K562 (cell line): Measurements from ENCODE around the gene OR4D9. TPM values are rescaled to one million over a fixed set of nuclear protein-coding genes. Genes with fewer than 3 reads are reported as not detected.
A peak's percentile ranks its signal among the peaks of the same experiment; 100 is the strongest.

Experiments used
- CBX3 ChIP-seq, 2 experiments: IDR thresholded peaks; 1 replicate in 1 of 2; 2 replicates in 1 of 2; pipeline ENCODE4 v1.6.1; 2012; ENCODE audit warnings: inconsistent platforms in 2 of 2, low read length in 2 of 2, borderline replicate concordance in 1 of 2, control low read depth in 1 of 2
- DDX20 ChIP-seq: fragments of 450-650 bp; IDR thresholded peaks from 2 replicates; pipeline ENCODE4 v1.6.1; 2016; ENCODE audit warnings: missing genetic modification characterization, low read depth, mild to moderate bottlenecking, missing compliant biosample characterization, moderate library complexity
- ELF1 ChIP-seq: fragments of 200-800 bp; sonication (Bioruptor generic); IDR thresholded peaks from 2 replicates; pipeline ENCODE4 v1.6.1; 2016; ENCODE audit warnings: missing genetic modification characterization, missing compliant biosample characterization
- FIP1L1 ChIP-seq: fragments of 200-400 bp; formaldehyde crosslinking; IDR thresholded peaks from 2 replicates; pipeline ENCODE4 v1.6.1; 2018; ENCODE audit warnings: mild to moderate bottlenecking, low read depth, low read length; ENCODE audit not compliant: poor library complexity, severe bottlenecking
- FOXJ2 ChIP-seq: fragments of 200-800 bp; sonication (Bioruptor generic); IDR thresholded peaks from 2 replicates; pipeline ENCODE4 v1.6.1; 2016; ENCODE audit warnings: missing genetic modification characterization, missing compliant biosample characterization
- GATAD2A ChIP-seq: fragments of 450-650 bp; IDR thresholded peaks from 2 replicates; pipeline ENCODE4 v1.6.1; 2017
- KDM1A ChIP-seq, 2 experiments: fragments of 450-650 bp; IDR thresholded peaks; 2 replicates each; pipeline ENCODE4 v1.6.1; 2016; ENCODE audit warnings: mild to moderate bottlenecking in 2 of 2
- KLF1 ChIP-seq: fragments of 450-650 bp; IDR thresholded peaks from 2 replicates; pipeline ENCODE4 v1.6.1; 2016; ENCODE audit warnings: missing genetic modification characterization, missing compliant biosample characterization
- KLF10 ChIP-seq: fragments of 250-450 bp; sonication (Bioruptor Pico); IDR thresholded peaks from 2 replicates; pipeline ENCODE4 v1.6.1; 2021; ENCODE audit warnings: matching md5 sums
- NFATC3 ChIP-seq: fragments of 450-650 bp; IDR thresholded peaks from 2 replicates; pipeline ENCODE4 v1.6.1; 2017; ENCODE audit warnings: mild to moderate bottlenecking
- NFIC ChIP-seq: fragments of 450-650 bp; IDR thresholded peaks from 2 replicates; pipeline ENCODE4 v1.6.1; 2017; ENCODE audit warnings: mild to moderate bottlenecking, inconsistent platforms
- PHB2 ChIP-seq: fragments of 450-650 bp; IDR thresholded peaks from 2 replicates; pipeline ENCODE4 v1.6.1; 2017; ENCODE audit warnings: low read depth
- SMAD3 ChIP-seq: fragments of 450-650 bp; formaldehyde crosslinking; conservative IDR thresholded peaks from 2 replicates; pipeline ENCODE4 v1.4.0; 2020; ENCODE audit warnings: mild to moderate bottlenecking
- SRSF1 ChIP-seq: fragments of 200-400 bp; formaldehyde crosslinking; IDR thresholded peaks from 2 replicates; pipeline ENCODE4 v1.6.1; 2017; ENCODE audit warnings: mild to moderate bottlenecking, low read depth, low read length, moderate library complexity
- ZNF133 ChIP-seq: fragments of 250-450 bp; sonication (Bioruptor Pico); IDR thresholded peaks from 2 replicates; pipeline ENCODE4 v1.4.0; 2020; ENCODE audit warnings: mild to moderate bottlenecking
- ZNF347 ChIP-seq: fragments of 450-650 bp; formaldehyde crosslinking; IDR thresholded peaks from 2 replicates; pipeline ENCODE4 v1.4.0; 2020; ENCODE audit warnings: low read depth, mild to moderate bottlenecking, moderate library complexity
- ZNF408 ChIP-seq: fragments of 250-450 bp; sonication (Bioruptor Pico); IDR thresholded peaks from 2 replicates; pipeline ENCODE4 v1.4.0; 2020; ENCODE audit warnings: low read depth, mild to moderate bottlenecking, moderate library complexity
- ZNF561 ChIP-seq: fragments of 450-650 bp; formaldehyde crosslinking; conservative IDR thresholded peaks from 2 replicates; pipeline ENCODE4 v1.4.0; 2020; ENCODE audit warnings: mild to moderate bottlenecking, moderate library complexity
- polyA plus RNA-seq, 8 experiments: library from polyadenylated mRNA; depleted of rRNA in 4 of 8; stranded (reverse) in 5 of 8; unstranded in 3 of 8; fragments of >200 nt; fragmentation: Nextera tagmentation in 2 of 8; fragmentation: Illumina TruSeq in 1 of 8; extraction: Ambion mirVana in 2 of 8; extraction: Trizol in 1 of 8; gene quantifications; 2 replicates each; pipeline versions ENCODE4 v1.2.1 to v1.2.3, GENCODE V29; 2011 to 2014; ENCODE audit warnings: inconsistent platforms in 1 of 8, missing spikeins in 1 of 8
- total RNA-seq, 7 experiments: library from RNA; depleted of rRNA in 6 of 7; stranded (reverse); fragments of >200 nt in 6 of 7; fragmentation: Illumina TruSeq in 2 of 7; extraction: Trizol in 2 of 7; gene quantifications; 2 replicates each; pipeline versions ENCODE4 v1.2.1 to v1.2.3, GENCODE V29; 2011 to 2021; ENCODE audit warnings: low replicate concordance in 1 of 7
- TF ChIP-seq, protein P1 (sequence below): sonication (generic); formaldehyde crosslinking; IDR thresholded peaks from 2 replicates; pipeline ENCODE4 v1.8.1; 2023; ENCODE audit warnings: mild to moderate bottlenecking, missing genetic modification reagents
- TF ChIP-seq, protein P2 (sequence below): fragments of 250-450 bp; sonication (Bioruptor Pico); IDR thresholded peaks from 2 replicates; pipeline ENCODE4 v1.8.0; 2021; ENCODE audit warnings: moderate library complexity, mild to moderate bottlenecking, inconsistent platforms
- TF ChIP-seq, protein P3 (sequence below): sonication (generic); formaldehyde crosslinking; IDR thresholded peaks from 2 replicates; pipeline ENCODE4 v1.8.0; 2022; ENCODE audit warnings: mild to moderate bottlenecking, missing genetic modification reagents, borderline replicate concordance
- TF ChIP-seq, protein P4 (sequence below): fragments of 450-650 bp; IDR thresholded peaks from 2 replicates; pipeline ENCODE4 v1.6.1; 2016; ENCODE audit warnings: mild to moderate bottlenecking

The OR4D9 gene
- total and polyA plus RNA-seq, 9 of the 15 experiments (the other 6 are each of a cell fraction or from before 2014, with no cell fraction given), result not detected

DNA sequence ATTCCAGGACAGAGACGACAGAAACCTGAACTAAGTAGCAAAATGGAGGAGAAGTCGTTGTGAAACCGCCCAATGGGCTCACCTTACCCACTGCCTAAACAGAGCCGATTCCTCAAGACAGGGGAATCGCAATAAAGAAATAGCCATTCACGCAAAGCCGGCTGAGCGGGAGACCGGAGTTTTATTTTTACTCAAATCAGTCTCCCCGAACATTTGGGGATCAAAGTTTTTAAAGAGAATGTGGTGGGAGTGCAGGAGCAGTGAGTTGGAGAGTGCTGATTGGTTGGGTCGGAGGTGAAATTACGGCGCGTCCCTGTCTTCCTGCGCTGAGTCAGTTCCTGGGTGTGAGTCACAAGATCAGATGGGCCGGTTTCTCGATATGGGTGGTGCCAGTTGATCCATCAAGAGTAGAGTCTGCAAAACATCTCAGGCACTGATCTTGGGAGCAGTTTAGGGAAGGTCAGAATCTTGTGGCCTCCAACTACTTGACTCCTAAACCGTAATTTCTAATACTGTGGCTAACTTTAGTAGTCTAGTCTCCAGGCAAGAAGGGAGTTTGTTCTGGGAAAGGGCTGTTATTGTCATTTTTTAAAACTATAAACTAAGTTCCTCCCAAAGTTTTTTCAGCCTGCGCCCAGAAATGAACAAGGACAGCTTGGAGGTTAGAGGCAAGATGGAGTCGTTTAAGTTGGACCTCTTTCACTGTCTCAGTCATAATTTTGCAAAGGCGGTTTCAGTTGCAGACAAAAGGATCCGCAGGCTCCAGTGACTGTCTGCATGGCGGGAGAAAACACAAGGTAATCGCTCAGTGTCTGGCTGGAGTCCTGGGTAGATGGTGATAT lies 34.1 kb downstream of the OR4D9 start (continued):
- TF ChIP-seq ZNF561 (CRISPR knock-in tag) (no peak), NFIC (peak; percentile 53; the same call in 1 of the 2 replicates), SRSF1 (no peak), ZNF133 (CRISPR knock-in tag) (no peak), FOXJ2 (tag) (0 out of 2 replicates have a peak, but pooled peaks have one; percentile 14), KLF1 (tag) (no peak), ZNF408 (no peak), SMAD3 (CRISPR knock-in tag) (peak; percentile 11; the same call in 1 of the 2 replicates), GATAD2A (no peak), FIP1L1 (no peak), CBX3 (IDR thresholded peaks at IDR 0.05; ENCODE audit: borderline replicate concordance in 1 of 2, low read length in 2 of 2) (peak in 1 of 2 experiments; percentile 13; a peak in 2 of 3 replicates), KLF10 (CRISPR knock-in tag) (no peak), KDM1A (IDR thresholded peaks at IDR 0.05) (peak in 1 of 2 experiments; percentile 57; a peak in 2 of 4 replicates), ELF1 (tag) (peak; percentile 80), NFATC3 (no peak), ZNF347 (CRISPR knock-in tag) (no peak), PHB2 (no peak), DDX20 (tag) (no peak; the same call in 1 of the 2 replicates)
- TF ChIP-seq, protein P1, sequence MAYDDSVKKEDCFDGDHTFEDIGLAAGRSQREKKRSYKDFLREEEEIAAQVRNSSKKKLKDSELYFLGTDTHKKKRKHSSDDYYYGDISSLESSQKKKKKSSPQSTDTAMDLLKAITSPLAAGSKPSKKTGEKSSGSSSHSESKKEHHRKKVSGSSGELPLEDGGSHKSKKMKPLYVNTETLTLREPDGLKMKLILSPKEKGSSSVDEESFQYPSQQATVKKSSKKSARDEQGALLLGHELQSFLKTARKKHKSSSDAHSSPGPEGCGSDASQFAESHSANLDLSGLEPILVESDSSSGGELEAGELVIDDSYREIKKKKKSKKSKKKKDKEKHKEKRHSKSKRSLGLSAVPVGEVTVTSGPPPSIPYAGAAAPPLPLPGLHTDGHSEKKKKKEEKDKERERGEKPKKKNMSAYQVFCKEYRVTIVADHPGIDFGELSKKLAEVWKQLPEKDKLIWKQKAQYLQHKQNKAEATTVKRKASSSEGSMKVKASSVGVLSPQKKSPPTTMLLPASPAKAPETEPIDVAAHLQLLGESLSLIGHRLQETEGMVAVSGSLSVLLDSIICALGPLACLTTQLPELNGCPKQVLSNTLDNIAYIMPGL (CRISPR knock-in tag), result no peak
- TF ChIP-seq, protein P2, sequence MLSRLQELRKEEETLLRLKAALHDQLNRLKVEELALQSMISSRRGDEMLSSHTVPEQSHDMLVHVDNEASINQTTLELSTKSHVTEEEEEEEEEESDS (CRISPR knock-in tag), result no peak
- TF ChIP-seq, protein P3, sequence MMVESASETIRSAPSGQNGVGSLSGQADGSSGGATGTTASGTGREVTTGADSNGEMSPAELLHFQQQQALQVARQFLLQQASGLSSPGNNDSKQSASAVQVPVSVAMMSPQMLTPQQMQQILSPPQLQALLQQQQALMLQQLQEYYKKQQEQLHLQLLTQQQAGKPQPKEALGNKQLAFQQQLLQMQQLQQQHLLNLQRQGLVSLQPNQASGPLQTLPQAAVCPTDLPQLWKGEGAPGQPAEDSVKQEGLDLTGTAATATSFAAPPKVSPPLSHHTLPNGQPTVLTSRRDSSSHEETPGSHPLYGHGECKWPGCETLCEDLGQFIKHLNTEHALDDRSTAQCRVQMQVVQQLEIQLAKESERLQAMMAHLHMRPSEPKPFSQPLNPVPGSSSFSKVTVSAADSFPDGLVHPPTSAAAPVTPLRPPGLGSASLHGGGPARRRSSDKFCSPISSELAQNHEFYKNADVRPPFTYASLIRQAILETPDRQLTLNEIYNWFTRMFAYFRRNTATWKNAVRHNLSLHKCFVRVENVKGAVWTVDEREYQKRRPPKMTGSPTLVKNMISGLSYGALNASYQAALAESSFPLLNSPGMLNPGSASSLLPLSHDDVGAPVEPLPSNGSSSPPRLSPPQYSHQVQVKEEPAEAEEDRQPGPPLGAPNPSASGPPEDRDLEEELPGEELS, result no peak
- TF ChIP-seq, protein P4, sequence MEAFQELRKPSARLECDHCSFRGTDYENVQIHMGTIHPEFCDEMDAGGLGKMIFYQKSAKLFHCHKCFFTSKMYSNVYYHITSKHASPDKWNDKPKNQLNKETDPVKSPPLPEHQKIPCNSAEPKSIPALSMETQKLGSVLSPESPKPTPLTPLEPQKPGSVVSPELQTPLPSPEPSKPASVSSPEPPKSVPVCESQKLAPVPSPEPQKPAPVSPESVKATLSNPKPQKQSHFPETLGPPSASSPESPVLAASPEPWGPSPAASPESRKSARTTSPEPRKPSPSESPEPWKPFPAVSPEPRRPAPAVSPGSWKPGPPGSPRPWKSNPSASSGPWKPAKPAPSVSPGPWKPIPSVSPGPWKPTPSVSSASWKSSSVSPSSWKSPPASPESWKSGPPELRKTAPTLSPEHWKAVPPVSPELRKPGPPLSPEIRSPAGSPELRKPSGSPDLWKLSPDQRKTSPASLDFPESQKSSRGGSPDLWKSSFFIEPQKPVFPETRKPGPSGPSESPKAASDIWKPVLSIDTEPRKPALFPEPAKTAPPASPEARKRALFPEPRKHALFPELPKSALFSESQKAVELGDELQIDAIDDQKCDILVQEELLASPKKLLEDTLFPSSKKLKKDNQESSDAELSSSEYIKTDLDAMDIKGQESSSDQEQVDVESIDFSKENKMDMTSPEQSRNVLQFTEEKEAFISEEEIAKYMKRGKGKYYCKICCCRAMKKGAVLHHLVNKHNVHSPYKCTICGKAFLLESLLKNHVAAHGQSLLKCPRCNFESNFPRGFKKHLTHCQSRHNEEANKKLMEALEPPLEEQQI, result no peak; the same call in 1 of the 2 replicates
